SK-N-DZ (cell line): Measurements from ENCODE around the gene PEX11A.

Experiments used
- DNase-seq: peaks from one replicate; pipeline ENCODE4 v3.0.0-alpha.2; 2015; ENCODE audit warnings: low spot score

PEX11A gene

GRCh38 chr15:89675606-89676005, 14.9 kb downstream of the PEX11A start:
- DNase-seq: no peak

- no peak for DNase-seq
Observed at GRCh38 chr15:89674526-89674925, 16.0 kb downstream of the PEX11A start.

GRCh38 chr15:89673165-89673512, 17.4 kb downstream of the PEX11A start:
- peak; percentile 80 for DNase-seq

- DNase-seq: no peak
Observed at GRCh38 chr15:89672221-89673164, 18.1 kb downstream of the PEX11A start.

- DNase-seq: no peak
Observed at GRCh38 chr15:89671687-89672086, 18.9 kb downstream of the PEX11A start.

- no peak for DNase-seq
Observed at GRCh38 chr15:89670971-89671560, 19.5 kb downstream of the PEX11A start.

- DNase-seq: no peak
Observed at GRCh38 chr15:89669941-89670340, 20.6 kb downstream of the PEX11A start.

GRCh38 chr15:89669309-89669865, 21.2 kb downstream of the PEX11A start:
- no peak for DNase-seq

GRCh38 chr15:89668171-89668570, 22.4 kb downstream of the PEX11A start:
- no peak for DNase-seq

- no peak for DNase-seq
Observed at GRCh38 chr15:89667706-89667960, 22.9 kb downstream of the PEX11A start.

GRCh38 chr15:89666858-89667705, 23.5 kb downstream of the PEX11A start:
- no peak for DNase-seq

GRCh38 chr15:89666184-89666857, 24.2 kb downstream of the PEX11A start:
- no peak for DNase-seq

GRCh38 chr15:89665449-89666181, 24.9 kb downstream of the PEX11A start:
- DNase-seq: peak; percentile 44

- DNase-seq: no peak
Observed at GRCh38 chr15:89664441-89665350, 25.9 kb downstream of the PEX11A start.

- no peak for DNase-seq
Observed at GRCh38 chr15:89662893-89663626, 27.5 kb downstream of the PEX11A start.

- DNase-seq: no peak
Observed at GRCh38 chr15:89660556-89660955, 30.0 kb downstream of the PEX11A start.

- DNase-seq: no peak
Observed at GRCh38 chr15:89659295-89659694, 31.3 kb downstream of the PEX11A start.

GRCh38 chr15:89657686-89658200, 32.8 kb downstream of the PEX11A start:
- DNase-seq: no peak
